HG02973 (cell line): ENCODE data around the gene ITCH.
"Not testable (repeated sequence)": the region's sequence is repeated elsewhere in the genome, so short reads cannot be mapped to it uniquely, and the experiment has no call there.

ENCODE experiments used
- ATAC-seq: cut with Tn5 transposase; IDR thresholded peaks from one replicate; pipeline ENCODE4 v1.9.1; 2021; ENCODE audit warnings: moderate library complexity; ENCODE audit not compliant: unreplicated experiment

ITCH gene

GRCh38 chr20:34449674-34450592 is 86.9 kb downstream of the ITCH start:
- no peak for ATAC-seq

GRCh38 chr20:34452281-34452982 is 89.4 kb downstream of the ITCH start:
- no peak for ATAC-seq

- no peak for ATAC-seq
Observed at GRCh38 chr20:34458631-34459030, 95.6 kb downstream of the ITCH start.

- no peak for ATAC-seq
Observed at GRCh38 chr20:34459209-34459897, 96.3 kb downstream of the ITCH start.

- no peak for ATAC-seq
Observed at GRCh38 chr20:34461779-34462087, 98.7 kb downstream of the ITCH start.

GRCh38 chr20:34468951-34469350 is 105.9 kb downstream of the ITCH start:
- ATAC-seq: no peak

GRCh38 chr20:34472246-34472925 is 109.3 kb downstream of the ITCH start:
- no peak for ATAC-seq

GRCh38 chr20:34473262-34473883 is 110.3 kb downstream of the ITCH start:
- no peak for ATAC-seq

- no peak for ATAC-seq
Observed at GRCh38 chr20:34475979-34476736, 113.1 kb downstream of the ITCH start.

- no peak for ATAC-seq
Observed at GRCh38 chr20:34479627-34480026, 116.6 kb downstream of the ITCH start.

- not testable (repeated sequence) for ATAC-seq
Observed at GRCh38 chr20:34482154-34482553, 119.1 kb downstream of the ITCH start.

- not testable (repeated sequence) for ATAC-seq
Observed at GRCh38 chr20:34483585-34484220, 120.6 kb downstream of the ITCH start.

GRCh38 chr20:34485068-34485634 is 122.1 kb downstream of the ITCH start:
- ATAC-seq: no peak

- no peak for ATAC-seq
Observed at GRCh38 chr20:34491226-34491931, 128.3 kb downstream of the ITCH start.

- ATAC-seq: no peak
Observed at GRCh38 chr20:34491932-34492509, 128.9 kb downstream of the ITCH start.

- no peak for ATAC-seq
Observed at GRCh38 chr20:34493646-34494045, 130.6 kb downstream of the ITCH start.

GRCh38 chr20:34495307-34495706 is 132.2 kb downstream of the ITCH start:
- ATAC-seq: no peak

- no peak for ATAC-seq
Observed at GRCh38 chr20:34495916-34496315, 132.8 kb downstream of the ITCH start.
